Esophagus muscularis mucosa (tissue), 4 donors: ENCODE results near the gene DGCR2. TPM values are rescaled to one million over a fixed set of nuclear protein-coding genes. Genes with fewer than 3 reads are reported as not detected.
"Not testable (repeated sequence)": the region's sequence is repeated elsewhere in the genome, so short reads cannot be mapped to it uniquely, and the experiment has no call there.

ENCODE experiments used
- DNase-seq: peaks from one replicate; pipeline ENCODE4 v3.0.0-alpha.2; 2017; ENCODE audit errors: extremely low spot score
- H3K27ac ChIP-seq, 4 donors: fragments of 200-600 bp; sonication (generic); replicated peaks in 1 of 4; 1 replicate in 3 of 4; 2 replicates in 1 of 4; pipeline ENCODE4 v1.5.1; 2016 to 2019; ENCODE audit warnings: mild to moderate bottlenecking in 1 of 4
- H3K27me3 ChIP-seq, 4 donors: fragments of 200-600 bp; sonication (generic); one replicate each; pipeline versions ENCODE4 v1.5.1 to v1.6.0; 2016 to 2019
- H3K36me3 ChIP-seq, 4 donors: fragments of 200-600 bp; sonication (generic); one replicate each; pipeline ENCODE4 v1.5.1; 2016 to 2019
- H3K4me1 ChIP-seq, 4 donors: fragments of 200-600 bp; sonication (generic); one replicate each; pipeline ENCODE4 v1.5.1; 2016 to 2019
- H3K4me3 ChIP-seq, 4 donors: fragments of 200-600 bp; sonication (generic); 1 replicate in 2 of 4; 2 replicates in 2 of 4; pipeline ENCODE4 v1.5.1; 2016 to 2019; ENCODE audit warnings: mild to moderate bottlenecking in 4 of 4, moderate library complexity in 1 of 4
- H3K9me3 ChIP-seq, 4 donors: fragments of 200-600 bp; sonication (generic); 1 replicate in 3 of 4; 2 replicates in 1 of 4; pipeline ENCODE4 v1.5.1; 2016 to 2019
- CTCF ChIP-seq, 3 experiments: fragments of 200-600 bp in 2 of 3; fragments of 450-650 bp in 1 of 3; sonication (generic) in 2 of 3; IDR thresholded peaks; one replicate each; pipeline ENCODE4 v1.5.1; 2017 to 2019; ENCODE audit warnings: antibody characterized with exemption in 3 of 3, mild to moderate bottlenecking in 2 of 3, moderate library complexity in 1 of 3
- EP300 ChIP-seq: sonication (generic); formaldehyde crosslinking; IDR thresholded peaks from one replicate; pipeline ENCODE4 v1.6.1; 2017; ENCODE audit warnings: antibody characterized with exemption
- POLR2A ChIP-seq: fragments of 450-650 bp; IDR thresholded peaks from one replicate; pipeline ENCODE4 v1.6.1; 2017; ENCODE audit warnings: antibody characterized with exemption, moderate library complexity, mild to moderate bottlenecking, low read depth
- POLR2AphosphoS5 ChIP-seq, 2 donors: sonication (generic); formaldehyde crosslinking; IDR thresholded peaks; one replicate each; pipeline ENCODE4 v1.6.1; 2017; ENCODE audit warnings: antibody characterized with exemption in 2 of 2
- WGBS: methylation state at CpG from one replicate; pipeline ENCODE4 v1.1.5; 2018; 5-methylcytosine and 5-hydroxymethylcytosine counted together
- intact Hi-C: fragments of 100-400 bp; cut with DNase I; formaldehyde crosslinking; loops from one replicate; pipeline ENCODE4 v1.15.1; 2023
- total RNA-seq, 4 donors: library from RNA; depleted of rRNA; stranded (reverse); fragments of >200 nt; gene quantifications; one replicate each; pipeline versions ENCODE4 v1.1.0 to v1.2.1, GENCODE V29; 2016

The DGCR2 gene
- total RNA-seq, 4 donors from 2014 or later: 45.7 to 79.6 (median 65.4) TPM

GRCh38 chr22:19081351-19081750 is 40.9 kb downstream of the DGCR2 start:
- no peak for DNase-seq
- TF ChIP-seq CTCF (IDR thresholded peaks at IDR 0.05) (no peak), EP300 (no peak), POLR2AphosphoS5 (IDR thresholded peaks at IDR 0.05) (no peak), POLR2A (no peak)
- Histone ChIP-seq H3K36me3 (peaks cover 0 to 32% (median 15%) of the 10 kb centered on the region in 4 donors), H3K4me3 (no peak overlapping the region), H3K9me3 (no peaks in the 10 kb centered on the region), H3K4me1 (peaks cover 8 to 12% (median 10%) of the 10 kb centered on the region in 4 donors), H3K27me3 (no peaks in the 10 kb centered on the region), H3K27ac (no peak overlapping the region)
- WGBS: 78% methylated on average over 3 of the region's 3 CpGs
- intact Hi-C loops: no loop called here

- 100% methylated on average over 3 of the region's 3 CpGs for WGBS
- TF ChIP-seq POLR2A (no peak), CTCF (IDR thresholded peaks at IDR 0.05) (no peak), POLR2AphosphoS5 (IDR thresholded peaks at IDR 0.05) (no peak), EP300 (no peak)
- Histone ChIP-seq H3K36me3 (peaks cover 0 to 31% (median 15%) of the 10 kb centered on the region in 4 donors), H3K27ac (no peak overlapping the region), H3K4me3 (no peak overlapping the region), H3K9me3 (no peaks in the 10 kb centered on the region), H3K4me1 (peaks cover 6 to 11% (median 8%) of the 10 kb centered on the region in 4 donors), H3K27me3 (no peaks in the 10 kb centered on the region)
- intact Hi-C loops: no loop called here
- no peak for DNase-seq
Measured at GRCh38 chr22:19080853-19081252, 41.4 kb downstream of the DGCR2 start.

- intact Hi-C loops: no loop called here
- Histone ChIP-seq H3K9me3 (no peaks in the 10 kb centered on the region), H3K4me3 (no peak overlapping the region), H3K36me3 (peaks cover 0 to 22% (median 11%) of the 10 kb centered on the region in 4 donors), H3K4me1 (no peaks in the 10 kb centered on the region), H3K27ac (no peak overlapping the region), H3K27me3 (no peaks in the 10 kb centered on the region)
- TF ChIP-seq EP300 (no peak), POLR2A (no peak), POLR2AphosphoS5 (IDR thresholded peaks at IDR 0.05) (no peak), CTCF (IDR thresholded peaks at IDR 0.05) (no peak)
- WGBS: 90% methylated on average over 4 of the region's 4 CpGs
- DNase-seq: no peak
Measured at GRCh38 chr22:19079691-19080090, 42.5 kb downstream of the DGCR2 start.

- no peak for DNase-seq
- intact Hi-C loops: no loop called here
- no peak for TF ChIP-seq POLR2A
- TF ChIP-seq EP300: no peak
- Histone ChIP-seq H3K4me1 (peaks cover 0 to 17% (median 8%) of the 10 kb centered on the region in 4 donors), H3K9me3 (no peaks in the 10 kb centered on the region), H3K4me3 (no peak overlapping the region), H3K27ac (no peak overlapping the region), H3K36me3 (peaks cover 0 to 24% (median 8%) of the 10 kb centered on the region in 4 donors), H3K27me3 (no peaks in the 10 kb centered on the region)
- 95% methylated on average over 1 of the region's 1 CpG for WGBS
Measured at GRCh38 chr22:19075404-19075803, 46.8 kb downstream of the DGCR2 start.

GRCh38 chr22:19072853-19073252 is 49.4 kb downstream of the DGCR2 start:
- H3K4me3 ChIP-seq, H3K27me3 ChIP-seq, H3K27ac ChIP-seq, intact Hi-C loops, DNase-seq, H3K9me3 ChIP-seq: not testable (repeated sequence)
- Histone ChIP-seq H3K4me1 (peaks cover 0 to 22% (median 8%) of the 10 kb centered on the region in 4 donors), H3K36me3 (peaks cover 0 to 41% (median 20%) of the 10 kb centered on the region in 4 donors)
